ENCODE results near the gene LMBR1L. TPM values are rescaled to one million over a fixed set of nuclear protein-coding genes. Genes with fewer than 3 reads are reported as not detected.
"Not testable (repeated sequence)": the region's sequence is repeated elsewhere in the genome, so short reads cannot be mapped to it uniquely, and the experiment has no call there.

LMBR1L gene
- total RNA-seq, 1 donor: 133 TPM

DNA sequence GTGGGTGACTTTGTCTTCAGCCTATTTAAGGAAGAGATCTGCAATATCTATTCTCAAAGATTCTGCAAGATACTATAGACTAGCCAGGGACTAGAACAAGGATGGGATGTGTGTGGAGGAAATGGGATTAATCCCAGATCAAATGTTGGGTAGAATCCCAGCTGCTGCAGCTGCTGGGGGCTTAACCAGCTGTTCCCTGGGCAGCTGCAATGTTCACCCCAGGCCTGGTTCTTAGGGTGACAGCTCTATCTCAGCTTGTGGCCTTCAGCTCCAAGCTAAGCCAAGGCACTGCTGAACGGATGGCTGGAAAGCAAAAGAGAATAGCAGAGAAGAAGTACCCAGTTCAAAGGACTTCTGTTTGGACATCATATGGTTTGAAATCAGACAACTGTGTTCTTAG lies 30.9 kb downstream of the LMBR1L start:
- H3K4me3 ChIP-seq (ENCODE audit: low read length): no peak overlapping the region
- H3K4me1 ChIP-seq (ENCODE audit: insufficient read depth, low read length): no peaks in the 10 kb centered on the region
- H3K27me3 ChIP-seq (ENCODE audit: insufficient read depth, low read length): no peaks in the 10 kb centered on the region
- no peaks in the 10 kb centered on the region for H3K9me3 ChIP-seq (ENCODE audit: low read depth, low read length)

DNA sequence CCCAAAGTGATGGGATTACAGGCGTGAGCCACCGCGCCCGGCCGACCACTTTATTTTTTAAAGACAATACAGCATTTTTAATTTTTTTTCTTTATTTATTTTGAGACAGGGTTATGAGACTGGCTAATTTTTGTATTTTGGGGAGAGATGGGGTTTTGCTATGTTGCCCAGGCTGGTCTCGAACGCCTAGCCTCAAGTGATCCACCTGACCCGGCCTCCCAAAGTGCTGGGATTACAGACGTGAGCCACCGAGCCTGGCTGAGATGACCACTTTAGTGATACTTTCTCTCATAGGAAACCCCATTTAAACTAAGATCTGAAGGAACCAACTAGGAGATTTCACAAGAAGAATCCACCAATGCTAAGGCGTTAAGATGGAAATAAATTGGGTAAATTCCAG lies 39.7 kb downstream of the LMBR1L start:
- H3K27me3 ChIP-seq (ENCODE audit: insufficient read depth, low read length): no peaks in the 10 kb centered on the region
- no peaks in the 10 kb centered on the region for H3K9me3 ChIP-seq (ENCODE audit: low read depth, low read length)
- H3K4me1 ChIP-seq (ENCODE audit: insufficient read depth, low read length): peaks cover 14% of the 10 kb centered on the region
- H3K4me3 ChIP-seq (ENCODE audit: low read length): no peak overlapping the region

DNA sequence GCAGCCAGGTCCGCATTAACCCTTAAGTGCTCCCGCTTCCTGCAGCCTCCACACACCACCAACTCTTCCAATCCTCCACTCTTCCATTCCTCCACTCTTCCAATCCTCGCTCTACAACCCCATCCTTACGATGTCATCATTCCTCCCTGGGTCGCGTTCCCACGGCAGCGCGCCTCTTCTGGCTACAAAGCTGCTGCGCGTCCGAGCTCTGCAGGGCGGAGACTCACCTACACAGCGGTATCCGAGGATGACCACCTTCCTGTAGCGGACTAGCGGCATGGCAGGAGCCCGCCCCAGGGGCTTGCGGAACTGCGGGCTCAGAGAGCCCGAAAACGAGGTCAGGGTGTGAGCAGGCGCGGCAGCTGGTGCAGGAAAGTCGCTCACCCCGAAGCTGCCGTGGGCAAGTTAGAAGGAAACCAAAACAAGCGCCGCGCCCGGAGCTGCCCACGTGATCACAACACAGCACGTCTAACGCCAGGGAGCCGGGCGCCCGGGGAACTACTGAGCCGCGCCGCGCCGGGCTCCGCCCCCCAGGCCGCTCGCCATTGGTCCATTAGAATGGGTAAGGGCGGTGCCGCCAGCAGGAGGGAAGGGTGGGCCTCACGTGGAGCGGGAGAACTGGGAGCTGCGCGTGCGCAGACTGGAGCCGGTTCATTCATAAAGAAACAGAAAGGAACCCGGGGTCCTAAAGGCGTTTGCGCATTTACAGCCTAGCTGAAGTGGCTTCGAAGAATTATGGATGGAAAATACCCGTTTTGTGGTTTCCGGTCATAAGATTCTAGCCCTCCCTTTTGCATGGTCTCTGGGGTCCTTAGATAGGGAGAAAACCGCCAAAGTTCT lies 40.9 kb downstream of the LMBR1L start, which contains the start of gene RHEBL1:
RHEBL1 (minus strand) TSS at position 473 of the 840 bp plus-strand sequence; CDS start at position 279, 194 bp downstream.
- H3K4me1 ChIP-seq (ENCODE audit: insufficient read depth, low read length): peaks cover 14% of the 10 kb centered on the region
- H3K9me3 ChIP-seq (ENCODE audit: low read depth, low read length): no peaks in the 10 kb centered on the region
- H3K27me3 ChIP-seq (ENCODE audit: insufficient read depth, low read length): no peaks in the 10 kb centered on the region
- H3K4me3 ChIP-seq (ENCODE audit: low read length): peak within 1 kb of the TSS; percentile 69

DNA sequence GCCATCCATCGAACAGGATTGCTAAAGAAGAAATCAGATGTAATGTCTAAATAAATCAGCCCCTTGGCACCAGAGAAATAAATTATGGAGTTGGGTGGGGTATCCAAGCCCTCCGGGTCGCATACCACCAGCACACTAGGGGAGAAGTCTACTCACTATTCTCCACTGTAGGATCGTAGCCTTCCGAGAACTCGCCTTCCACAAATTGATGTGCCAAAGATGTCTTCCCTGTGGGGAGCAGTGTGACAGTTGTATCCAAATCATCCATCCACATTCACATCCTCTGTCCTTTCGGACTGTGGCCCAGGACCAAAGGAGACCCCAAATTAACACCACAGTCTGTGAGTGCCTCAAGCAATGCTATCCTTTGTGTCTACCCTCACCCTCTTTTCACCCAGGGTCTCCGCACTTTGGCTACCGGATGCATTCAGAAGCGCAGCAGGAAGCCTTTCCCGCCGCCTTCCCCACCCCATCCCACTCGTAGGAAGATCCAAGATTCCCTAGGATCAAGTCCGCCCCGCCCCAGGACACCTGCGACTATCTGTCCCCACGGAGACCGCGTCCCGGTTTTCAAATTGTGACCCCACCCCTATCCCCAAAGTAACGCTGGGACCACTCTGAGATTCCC lies 41.7 kb downstream of the LMBR1L start:
- Histone ChIP-seq H3K4me3 (ENCODE audit: low read length) (peak overlapping the region; percentile 69), H3K27me3 (ENCODE audit: insufficient read depth, low read length) (no peaks in the 10 kb centered on the region), H3K4me1 (ENCODE audit: insufficient read depth, low read length) (peaks cover 14% of the 10 kb centered on the region)

DNA sequence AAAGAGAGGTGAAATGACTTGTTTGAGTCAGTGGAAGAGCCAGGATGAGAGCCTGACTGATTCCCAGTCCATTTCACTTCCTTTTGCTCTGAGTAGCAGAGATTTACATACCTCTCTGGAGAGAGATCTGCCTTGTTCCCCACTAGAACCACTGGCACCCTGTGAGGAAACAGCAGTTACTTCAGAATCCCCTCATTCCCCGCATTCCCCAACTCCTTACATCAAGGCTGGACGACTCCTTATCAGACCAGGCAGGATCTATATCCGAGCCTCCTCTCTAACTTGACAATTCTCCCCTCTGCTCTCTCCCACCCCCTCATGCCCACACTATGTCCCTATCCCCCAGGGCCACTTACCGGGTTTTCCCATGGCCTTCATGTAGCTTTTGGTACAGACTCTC lies 44.5 kb downstream of the LMBR1L start:
- H3K4me3 ChIP-seq (ENCODE audit: low read length): no peak overlapping the region
- H3K4me1 ChIP-seq (ENCODE audit: insufficient read depth, low read length): peaks cover 19% of the 10 kb centered on the region
- no peaks in the 10 kb centered on the region for H3K27me3 ChIP-seq (ENCODE audit: insufficient read depth, low read length)
- no peaks in the 10 kb centered on the region for H3K9me3 ChIP-seq (ENCODE audit: low read depth, low read length)

More for the DNA sequence above, 41.7 kb downstream of the LMBR1L start:
- H3K9me3 ChIP-seq (ENCODE audit: low read depth, low read length): no peaks in the 10 kb centered on the region

DNA sequence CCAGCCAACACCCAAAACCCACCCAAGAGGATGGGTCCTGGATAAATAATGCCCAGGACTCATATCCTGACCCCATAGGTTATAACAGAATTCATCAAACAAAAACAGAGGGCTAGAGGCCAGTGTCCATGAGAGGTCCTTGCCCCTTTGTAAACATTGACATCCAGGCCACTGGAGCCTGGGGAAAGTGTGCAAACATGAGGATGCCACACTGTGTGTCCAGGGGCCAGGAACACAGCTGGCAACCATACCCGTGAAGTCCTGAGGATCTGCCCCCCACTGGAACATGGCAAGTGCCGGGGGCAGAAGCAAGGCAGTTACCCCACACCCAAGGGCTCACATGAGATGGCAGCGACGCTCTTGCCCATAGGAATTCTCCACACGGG lies 45.9 kb downstream of the LMBR1L start:
- H3K4me3 ChIP-seq (ENCODE audit: low read length): no peak overlapping the region
- peaks cover 17% of the 10 kb centered on the region for H3K4me1 ChIP-seq (ENCODE audit: insufficient read depth, low read length)
- H3K27me3 ChIP-seq (ENCODE audit: insufficient read depth, low read length): no peaks in the 10 kb centered on the region
- no peaks in the 10 kb centered on the region for H3K9me3 ChIP-seq (ENCODE audit: low read depth, low read length)

DNA sequence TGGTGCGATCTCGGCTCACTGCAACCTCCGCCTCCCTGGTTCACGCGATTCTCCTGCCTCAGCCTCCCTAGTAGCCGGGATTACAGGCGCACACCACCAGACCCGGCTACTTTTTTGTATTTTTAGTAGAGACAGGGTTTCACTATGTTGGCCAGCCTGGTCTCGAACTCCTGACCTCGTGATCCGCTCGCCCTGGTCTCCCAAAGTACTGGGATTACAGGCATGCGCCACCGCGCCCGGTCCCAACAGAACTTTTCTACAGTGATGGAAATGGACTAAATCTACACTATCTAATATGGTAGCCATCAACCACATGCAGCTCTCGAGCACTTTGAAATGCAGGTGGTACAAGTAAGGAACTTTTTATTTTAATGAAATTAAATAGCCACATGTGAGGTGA lies 48.7 kb downstream of the LMBR1L start:
- H3K4me3 ChIP-seq (ENCODE audit: low read length); H3K27me3 ChIP-seq (ENCODE audit: insufficient read depth, low read length); H3K9me3 ChIP-seq (ENCODE audit: low read depth, low read length): not testable (repeated sequence)
- H3K4me1 ChIP-seq (ENCODE audit: insufficient read depth, low read length): peaks cover 35% of the 10 kb centered on the region

DNA sequence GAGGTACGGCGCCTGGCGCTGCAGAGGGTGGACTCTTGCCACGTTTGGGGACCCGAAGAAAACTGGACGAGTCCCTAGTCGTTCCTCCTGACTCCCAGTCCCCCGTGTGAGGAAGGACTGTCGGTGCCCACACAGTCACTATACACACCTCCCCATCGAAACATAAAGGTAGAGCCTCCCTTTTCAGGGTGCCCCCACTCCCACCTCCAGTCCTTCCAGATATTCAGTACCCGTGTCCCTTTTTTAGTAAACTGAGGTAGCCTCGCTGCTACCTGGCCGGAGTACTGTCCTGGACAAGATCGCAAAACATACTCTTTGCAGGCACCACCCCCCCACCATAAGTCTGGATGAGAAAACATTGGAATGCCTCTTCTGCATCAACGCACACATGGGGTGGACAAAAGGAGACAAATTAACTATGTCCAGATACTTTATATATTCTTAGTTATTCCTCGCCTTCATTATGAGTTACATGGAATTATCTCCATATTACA lies 49.4 kb downstream of the LMBR1L start:
- peak overlapping the region; percentile 91 for H3K4me3 ChIP-seq (ENCODE audit: low read length)
- H3K4me1 ChIP-seq (ENCODE audit: insufficient read depth, low read length): peaks cover 42% of the 10 kb centered on the region
- no peaks in the 10 kb centered on the region for H3K27me3 ChIP-seq (ENCODE audit: insufficient read depth, low read length)
- H3K9me3 ChIP-seq (ENCODE audit: low read depth, low read length): no peaks in the 10 kb centered on the region

DNA sequence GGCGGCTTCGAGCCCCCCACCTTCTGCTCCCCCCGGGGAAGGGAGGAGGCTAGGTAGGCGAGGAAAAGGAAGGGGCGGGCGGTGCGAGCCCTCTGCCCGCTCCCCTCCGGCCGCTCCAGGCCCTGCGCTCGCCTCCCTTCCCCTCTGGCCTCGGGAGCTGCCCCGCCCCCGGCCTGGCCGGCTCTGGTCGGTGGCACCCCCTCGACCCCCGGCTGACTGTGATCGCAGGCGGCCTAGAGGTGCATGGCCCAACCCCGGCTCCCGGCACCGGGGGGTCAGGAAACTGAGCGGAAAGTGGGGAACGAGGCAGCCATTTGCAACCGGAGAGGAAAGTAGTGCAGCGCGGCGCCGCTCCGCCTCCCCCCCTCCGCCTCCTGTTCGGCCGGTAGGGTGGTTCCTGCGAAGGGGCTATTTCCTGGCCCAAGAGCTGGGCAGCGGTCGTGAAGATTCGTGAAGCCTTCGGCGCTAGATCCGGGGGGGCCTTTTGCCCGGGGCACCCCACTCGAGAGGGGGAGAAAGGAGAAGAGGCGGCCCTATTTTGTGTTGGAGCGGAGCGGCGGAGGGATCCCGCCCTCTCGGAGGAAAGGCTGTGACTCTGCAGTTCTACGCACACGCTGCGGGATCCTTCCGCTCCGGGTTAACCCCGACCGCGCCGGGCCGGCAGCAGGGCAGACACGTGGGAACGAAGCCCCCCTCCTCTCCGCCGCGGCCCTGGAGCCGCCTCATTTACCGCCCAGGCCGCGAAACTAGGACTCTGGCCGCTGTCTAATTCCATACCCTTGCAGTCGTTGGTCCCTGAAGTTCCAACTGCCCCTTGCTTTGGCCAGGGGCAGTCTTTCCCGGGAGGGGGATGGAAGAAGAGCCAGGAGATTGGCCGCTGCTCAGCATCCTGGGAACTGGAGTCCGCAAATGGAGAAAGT lies 50.1 kb downstream of the LMBR1L start, which contains the start of gene KMT2D:
KMT2D (minus strand) TSS at position 558 of the 920 bp plus-strand sequence. CDS start 5,470 bp downstream, outside the sequence.
- H3K9me3 ChIP-seq (ENCODE audit: low read depth, low read length): no peaks in the 10 kb centered on the region
- peaks cover 49% of the 10 kb centered on the region for H3K4me1 ChIP-seq (ENCODE audit: insufficient read depth, low read length)
- peak within 1 kb of the TSS; percentile 91 for H3K4me3 ChIP-seq (ENCODE audit: low read length)
- H3K27me3 ChIP-seq (ENCODE audit: insufficient read depth, low read length): no peaks in the 10 kb centered on the region

DNA sequence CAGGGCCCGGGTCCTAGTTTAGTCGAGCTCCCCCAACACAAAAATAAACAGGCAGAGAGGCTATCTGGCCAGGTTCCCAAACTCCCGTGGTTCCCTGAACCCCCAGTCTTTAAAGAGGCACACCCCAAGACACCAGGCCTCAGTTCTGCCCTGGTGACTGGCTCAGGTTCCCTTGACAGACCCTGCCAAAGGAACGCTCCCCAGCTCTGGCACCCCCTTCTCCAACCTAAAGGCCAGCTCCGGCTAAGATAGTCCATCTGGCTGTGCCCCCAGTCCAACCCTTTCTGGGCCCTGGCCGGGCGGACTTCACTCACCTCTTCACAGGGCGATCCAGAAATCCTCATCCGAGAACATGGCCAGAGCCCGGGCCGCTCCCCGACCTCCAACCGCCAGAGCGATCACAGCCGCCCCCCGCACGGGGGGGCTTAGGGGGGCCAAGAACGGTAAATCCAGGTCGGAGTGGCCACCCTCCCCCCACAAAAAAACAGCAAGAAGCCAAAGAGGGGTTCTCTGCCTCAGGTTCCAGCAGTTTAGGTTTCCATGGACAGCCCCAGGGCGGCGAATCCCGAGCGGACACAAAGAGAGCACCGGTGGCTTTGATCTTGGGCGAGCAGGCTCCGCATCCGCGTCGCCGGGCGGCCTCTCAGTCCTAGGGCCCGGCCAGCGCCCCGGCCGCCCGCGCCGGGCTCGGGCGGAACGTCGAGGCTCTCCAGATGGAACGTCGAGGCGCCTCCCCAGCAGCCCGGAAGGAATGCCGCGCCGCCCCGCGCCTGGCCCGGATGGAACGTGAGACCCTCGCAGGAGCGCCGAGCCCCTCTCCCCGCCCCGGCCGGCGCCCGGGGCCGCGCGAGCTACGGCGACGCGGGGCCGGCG lies 51.1 kb downstream of the LMBR1L start:
- Histone ChIP-seq H3K9me3 (ENCODE audit: low read depth, low read length) (no peaks in the 10 kb centered on the region), H3K27me3 (ENCODE audit: insufficient read depth, low read length) (no peaks in the 10 kb centered on the region), H3K4me3 (ENCODE audit: low read length) (peak overlapping the region; percentile 91), H3K4me1 (ENCODE audit: insufficient read depth, low read length) (peaks cover 54% of the 10 kb centered on the region)

DNA sequence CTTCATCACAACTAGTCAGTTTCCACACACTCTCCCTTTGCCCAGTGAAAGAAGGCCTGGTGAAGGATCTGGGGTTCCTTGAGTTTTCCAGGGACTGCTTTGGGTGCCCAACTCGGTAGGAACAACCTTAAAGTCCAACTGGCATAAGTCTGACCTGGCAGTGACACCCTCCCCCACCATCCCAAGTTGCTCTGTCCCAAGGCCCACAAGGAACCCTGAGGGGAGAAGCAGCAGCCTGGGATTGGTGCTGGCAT lies 51.7 kb downstream of the LMBR1L start:
- H3K4me3 ChIP-seq (ENCODE audit: low read length): peak overlapping the region; percentile 91
- peaks cover 54% of the 10 kb centered on the region for H3K4me1 ChIP-seq (ENCODE audit: insufficient read depth, low read length)
- H3K27me3 ChIP-seq (ENCODE audit: insufficient read depth, low read length): no peaks in the 10 kb centered on the region
- H3K9me3 ChIP-seq (ENCODE audit: low read depth, low read length): no peaks in the 10 kb centered on the region

DNA sequence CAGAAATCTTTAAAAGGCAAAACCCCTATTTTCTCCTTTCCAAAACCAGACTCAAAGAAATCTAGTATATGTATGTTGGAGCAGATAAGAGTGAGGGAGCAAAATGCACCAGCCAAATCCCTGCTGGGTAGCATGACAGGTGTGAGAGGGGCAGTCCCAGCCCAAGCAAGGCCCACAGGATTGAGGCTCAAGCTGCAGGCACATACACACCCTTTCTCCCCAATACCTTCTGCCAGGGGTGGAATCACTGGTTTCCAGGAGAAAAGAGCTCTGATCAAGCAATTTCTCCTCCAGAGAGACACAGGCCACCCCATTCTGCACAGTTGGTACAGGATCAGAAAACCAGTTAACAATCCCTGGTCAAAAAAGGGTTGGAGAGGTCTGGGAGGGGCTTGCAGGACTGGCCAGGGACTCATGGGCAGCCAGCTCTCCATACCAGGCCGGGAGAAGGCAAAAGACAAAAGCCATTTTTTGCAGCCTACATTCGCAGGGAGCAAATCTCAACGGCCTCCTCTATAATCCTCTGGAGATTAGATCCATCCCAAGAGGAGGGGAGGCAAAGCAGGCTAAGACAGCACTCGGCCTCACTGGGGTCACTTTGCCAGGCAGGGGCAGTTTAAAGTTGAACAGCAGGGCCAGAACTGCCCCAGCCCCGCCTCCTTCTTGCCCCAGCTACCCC lies 52.1 kb downstream of the LMBR1L start:
- peak overlapping the region; percentile 91 for H3K4me3 ChIP-seq (ENCODE audit: low read length)

DNA sequence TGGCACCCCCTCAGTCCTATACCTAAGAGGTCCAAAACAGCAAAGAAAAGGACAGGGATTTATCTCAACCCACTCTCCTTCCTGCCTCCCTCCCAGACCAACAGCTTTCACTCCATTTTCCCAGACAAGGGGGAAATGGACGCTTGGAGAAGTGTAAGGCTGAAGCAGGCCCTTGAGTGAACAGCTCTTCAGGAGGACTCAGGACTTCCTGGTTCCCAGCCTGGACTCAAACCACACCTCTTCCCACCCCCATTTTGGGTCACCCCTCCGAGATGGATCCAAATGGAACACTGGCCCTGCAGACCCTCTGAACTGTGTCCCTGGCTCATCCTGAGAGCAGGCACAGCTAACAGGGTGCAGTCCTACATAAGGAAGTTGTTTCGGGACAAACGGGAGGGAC lies 52.8 kb downstream of the LMBR1L start:
- Histone ChIP-seq H3K27me3 (ENCODE audit: insufficient read depth, low read length) (no peaks in the 10 kb centered on the region), H3K4me3 (ENCODE audit: low read length) (peak overlapping the region; percentile 91), H3K9me3 (ENCODE audit: low read depth, low read length) (no peaks in the 10 kb centered on the region), H3K4me1 (ENCODE audit: insufficient read depth, low read length) (peaks cover 54% of the 10 kb centered on the region)

More for the DNA sequence above, 52.1 kb downstream of the LMBR1L start:
- Histone ChIP-seq H3K27me3 (ENCODE audit: insufficient read depth, low read length) (no peaks in the 10 kb centered on the region), H3K4me1 (ENCODE audit: insufficient read depth, low read length) (peaks cover 54% of the 10 kb centered on the region), H3K9me3 (ENCODE audit: low read depth, low read length) (no peaks in the 10 kb centered on the region)

Data from mononuclear cell (primary cell).